ENCODE measurements around the gene CTU1.
A peak's percentile ranks its signal among the peaks of the same experiment; 100 is the strongest.

CTU1 gene

DNA sequence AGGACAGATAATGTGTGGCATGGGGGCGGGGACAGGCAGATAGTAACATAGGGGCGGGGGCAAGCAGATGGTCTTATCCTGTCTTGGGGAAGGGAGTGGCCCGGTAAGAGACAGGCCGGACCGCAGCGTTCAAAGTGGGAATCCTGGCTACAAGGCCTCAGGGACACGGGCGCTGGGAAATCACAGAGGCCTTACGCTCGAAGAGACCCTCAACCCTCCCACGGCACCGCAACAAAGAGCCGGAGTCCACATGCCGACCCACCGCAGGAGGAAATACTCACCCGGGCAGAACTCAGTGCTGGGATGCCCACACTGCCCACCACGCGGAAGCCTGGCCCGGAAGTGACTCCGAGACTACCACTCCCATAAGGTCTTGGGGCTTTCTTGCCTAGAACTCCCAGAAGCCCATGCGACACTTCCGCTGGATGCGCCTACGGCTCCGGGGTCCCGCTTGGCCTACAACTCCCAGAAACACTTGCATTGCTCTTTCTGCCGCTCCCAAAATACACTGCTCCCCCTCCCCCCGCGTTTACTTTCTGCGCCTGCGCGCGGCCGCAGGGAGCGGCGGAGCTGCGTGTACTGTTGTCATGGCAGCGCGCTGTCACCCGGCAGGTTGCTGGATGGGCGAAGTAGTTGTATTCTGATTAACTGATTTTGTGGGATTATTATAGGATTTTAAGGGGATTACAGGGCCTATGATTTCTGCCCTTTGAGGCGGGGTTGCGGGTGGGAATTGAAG is at the start of gene CTU1:
Gene CTU1 (minus strand): TSS at position 344 of the 739 bp plus-strand sequence. CDS start 3,840 bp downstream, outside the sequence.
- DNase-seq (ENCODE audit: low read depth, low spot score) = peak; percentile 92
- TF ChIP-seq SUZ12 (IDR thresholded peaks at IDR 0.05; ENCODE audit: extremely low read depth, insufficient read depth, insufficient read length) (no peak), YY1 (IDR thresholded peaks at IDR 0.05; ENCODE audit: insufficient read depth, insufficient read length) (no peak), ZNF274 (IDR thresholded peaks at IDR 0.05; ENCODE audit: low read depth, low read length) (no peak)
- H3K27me3 ChIP-seq (ENCODE audit: insufficient read depth, insufficient read length) = peaks cover 5% of the 10 kb centered on the region

DNA sequence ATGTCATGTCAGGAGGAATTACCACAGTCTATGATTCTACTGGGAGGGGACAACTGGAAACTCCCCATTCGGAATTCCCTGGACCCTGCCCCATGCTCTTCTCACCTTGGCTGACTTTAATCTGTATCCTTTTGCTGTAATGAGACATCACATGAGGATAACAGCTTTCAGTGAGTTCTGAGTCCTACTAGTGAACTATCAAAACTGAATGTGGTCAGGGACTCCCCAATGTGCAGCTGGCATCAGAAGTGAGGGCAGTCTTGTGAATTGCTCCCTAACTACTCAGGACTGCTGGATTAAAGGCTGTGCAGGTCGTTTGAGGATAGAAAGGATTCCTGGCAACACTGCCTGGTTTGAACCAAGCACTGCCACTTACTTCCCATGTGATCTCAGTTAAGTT is 49.1 kb upstream of the CTU1 start:
- no peak for DNase-seq (ENCODE audit: low read depth, low spot score)
- H3K9me3 ChIP-seq (ENCODE audit: insufficient read depth, low read length) = no peaks in the 10 kb centered on the region
- H3K27me3 ChIP-seq (ENCODE audit: insufficient read depth, insufficient read length) = no peaks in the 10 kb centered on the region
- no peak overlapping the region for H3K9ac ChIP-seq (ENCODE audit: insufficient read length, low read depth)
- no peaks in the 10 kb centered on the region for H3K4me1 ChIP-seq (ENCODE audit: insufficient read depth, insufficient read length)
- TF ChIP-seq ZNF274 (IDR thresholded peaks at IDR 0.05; ENCODE audit: low read depth, low read length) = no peak
- no peak for TF ChIP-seq SUZ12 (IDR thresholded peaks at IDR 0.05; ENCODE audit: extremely low read depth, insufficient read depth, insufficient read length)
- no peak for TF ChIP-seq YY1 (IDR thresholded peaks at IDR 0.05; ENCODE audit: insufficient read depth, insufficient read length)
- H3K36me3 ChIP-seq (ENCODE audit: insufficient read depth, insufficient read length, low read length) = no peaks in the 10 kb centered on the region
- no peak overlapping the region for H3K4me3 ChIP-seq (ENCODE audit: insufficient read length, low read depth)

More for the DNA sequence above, at the start of gene CTU1:
- peaks cover 27% of the 10 kb centered on the region for H3K36me3 ChIP-seq (ENCODE audit: insufficient read depth, insufficient read length, low read length)
- peaks cover 2% of the 10 kb centered on the region for H3K4me1 ChIP-seq (ENCODE audit: insufficient read depth, insufficient read length)
- no peaks in the 10 kb centered on the region for H3K9me3 ChIP-seq (ENCODE audit: insufficient read depth, low read length)
- H3K4me3 ChIP-seq (ENCODE audit: insufficient read length, low read depth) = peak within 1 kb of the TSS; percentile 88
- peak within 1 kb of the TSS; percentile 82 for H3K9ac ChIP-seq (ENCODE audit: insufficient read length, low read depth)

DNA sequence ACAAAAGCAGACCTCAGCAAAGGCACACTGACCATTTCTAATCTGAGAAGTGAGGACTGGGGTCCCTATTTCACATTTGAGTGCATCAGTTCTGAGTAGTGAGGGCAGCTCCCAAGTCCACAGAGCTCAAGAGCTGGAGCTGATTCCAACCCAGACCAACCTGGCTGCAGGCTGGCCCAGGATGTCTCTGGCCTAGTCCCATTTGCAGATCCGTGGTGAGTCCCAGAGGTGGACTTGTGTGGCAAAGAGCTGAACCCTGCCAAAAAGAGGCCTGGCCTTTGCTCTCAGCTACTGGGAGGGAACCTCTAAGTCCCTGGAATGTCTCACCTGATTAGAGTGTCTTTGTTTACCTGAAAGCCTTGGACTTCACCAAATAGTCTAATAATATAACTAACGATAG is 48.5 kb upstream of the CTU1 start:
- H3K4me1 ChIP-seq (ENCODE audit: insufficient read depth, insufficient read length) = no peaks in the 10 kb centered on the region
- DNase-seq (ENCODE audit: low read depth, low spot score) = no peak
- TF ChIP-seq SUZ12 (IDR thresholded peaks at IDR 0.05; ENCODE audit: extremely low read depth, insufficient read depth, insufficient read length) (no peak), YY1 (IDR thresholded peaks at IDR 0.05; ENCODE audit: insufficient read depth, insufficient read length) (no peak), ZNF274 (IDR thresholded peaks at IDR 0.05; ENCODE audit: low read depth, low read length) (no peak)

DNA sequence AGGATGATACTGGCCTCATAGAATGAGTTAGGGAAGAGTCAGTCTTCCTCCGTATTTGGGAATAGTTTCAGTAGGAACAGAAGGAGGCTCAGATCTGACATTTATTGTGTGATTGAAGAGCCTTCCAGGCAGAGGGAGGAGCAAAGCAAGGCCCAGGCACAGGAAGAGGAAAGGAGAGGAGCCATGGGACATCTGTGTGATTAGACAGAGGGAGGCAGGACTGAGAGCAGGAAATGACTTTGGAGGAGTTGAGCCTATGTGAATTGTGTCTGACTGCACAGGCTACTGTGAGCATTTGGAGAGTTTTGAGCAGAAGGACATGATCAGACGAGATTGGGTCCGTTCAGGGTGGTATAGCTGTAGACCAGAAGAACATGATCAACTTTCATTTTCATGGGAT is 42.4 kb upstream of the CTU1 start:
- DNase-seq (ENCODE audit: low read depth, low spot score) = no peak
- TF ChIP-seq SUZ12 (IDR thresholded peaks at IDR 0.05; ENCODE audit: extremely low read depth, insufficient read depth, insufficient read length) (no peak), ZNF274 (IDR thresholded peaks at IDR 0.05; ENCODE audit: low read depth, low read length) (no peak), YY1 (IDR thresholded peaks at IDR 0.05; ENCODE audit: insufficient read depth, insufficient read length) (no peak)
- Histone ChIP-seq H3K4me1 (ENCODE audit: insufficient read depth, insufficient read length) (no peaks in the 10 kb centered on the region), H3K27me3 (ENCODE audit: insufficient read depth, insufficient read length) (no peaks in the 10 kb centered on the region), H3K9me3 (ENCODE audit: insufficient read depth, low read length) (no peaks in the 10 kb centered on the region), H3K36me3 (ENCODE audit: insufficient read depth, insufficient read length, low read length) (no peaks in the 10 kb centered on the region), H3K4me3 (ENCODE audit: insufficient read length, low read depth) (no peak overlapping the region), H3K9ac (ENCODE audit: insufficient read length, low read depth) (no peak overlapping the region)

More for the DNA sequence above, 48.5 kb upstream of the CTU1 start:
- Histone ChIP-seq H3K36me3 (ENCODE audit: insufficient read depth, insufficient read length, low read length) (no peaks in the 10 kb centered on the region), H3K27me3 (ENCODE audit: insufficient read depth, insufficient read length) (no peaks in the 10 kb centered on the region), H3K9ac (ENCODE audit: insufficient read length, low read depth) (no peak overlapping the region), H3K9me3 (ENCODE audit: insufficient read depth, low read length) (no peaks in the 10 kb centered on the region), H3K4me3 (ENCODE audit: insufficient read length, low read depth) (no peak overlapping the region)

DNA sequence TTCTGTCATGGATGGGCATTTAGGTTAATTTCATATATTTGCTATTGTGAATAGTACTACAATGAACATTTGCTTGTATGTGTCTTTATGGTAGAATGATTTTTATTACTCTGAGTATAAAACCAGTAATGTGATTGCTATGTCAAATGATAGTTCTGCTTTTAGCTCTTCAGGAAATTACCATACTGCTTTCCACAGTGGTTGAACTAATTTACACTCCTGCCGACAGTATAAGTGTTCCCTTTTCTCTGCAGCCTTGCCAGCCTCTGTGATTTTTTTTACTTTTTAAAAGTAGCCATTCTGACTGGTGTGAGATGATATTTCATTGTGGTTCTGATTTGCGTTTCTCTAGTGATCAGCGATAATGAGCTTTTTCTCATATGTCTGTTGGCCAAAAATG is 40.4 kb upstream of the CTU1 start:
- TF ChIP-seq YY1 (IDR thresholded peaks at IDR 0.05; ENCODE audit: insufficient read depth, insufficient read length) (no peak), ZNF274 (IDR thresholded peaks at IDR 0.05; ENCODE audit: low read depth, low read length) (no peak), SUZ12 (IDR thresholded peaks at IDR 0.05; ENCODE audit: extremely low read depth, insufficient read depth, insufficient read length) (no peak)
- no peak overlapping the region for H3K9ac ChIP-seq (ENCODE audit: insufficient read length, low read depth)
- H3K9me3 ChIP-seq (ENCODE audit: insufficient read depth, low read length) = no peaks in the 10 kb centered on the region

DNA sequence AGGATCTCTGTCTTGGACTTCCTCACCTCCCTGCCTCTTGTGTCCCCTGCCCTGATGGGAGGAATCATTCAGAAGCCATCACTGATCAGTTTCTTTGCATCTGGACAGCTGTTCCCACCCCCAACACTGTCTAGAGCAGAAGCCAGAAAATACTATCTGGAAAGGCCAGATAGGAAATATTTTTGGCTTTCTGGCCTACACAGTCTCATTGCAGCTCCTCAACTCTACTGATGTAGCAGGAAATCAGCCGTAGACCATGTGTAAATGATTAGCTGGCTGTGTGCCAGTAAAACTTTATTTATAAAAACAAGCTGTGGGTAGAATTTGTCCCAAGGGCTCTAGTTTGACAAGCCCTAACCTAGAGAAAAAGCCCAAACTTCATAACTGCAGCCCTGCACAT is 39.5 kb upstream of the CTU1 start:
- Histone ChIP-seq H3K27me3 (ENCODE audit: insufficient read depth, insufficient read length) (no peaks in the 10 kb centered on the region), H3K4me3 (ENCODE audit: insufficient read length, low read depth) (no peak overlapping the region), H3K36me3 (ENCODE audit: insufficient read depth, insufficient read length, low read length) (no peaks in the 10 kb centered on the region), H3K9me3 (ENCODE audit: insufficient read depth, low read length) (no peaks in the 10 kb centered on the region), H3K9ac (ENCODE audit: insufficient read length, low read depth) (no peak overlapping the region), H3K4me1 (ENCODE audit: insufficient read depth, insufficient read length) (no peaks in the 10 kb centered on the region)
- no peak for DNase-seq (ENCODE audit: low read depth, low spot score)
- TF ChIP-seq YY1 (IDR thresholded peaks at IDR 0.05; ENCODE audit: insufficient read depth, insufficient read length) (no peak), ZNF274 (IDR thresholded peaks at IDR 0.05; ENCODE audit: low read depth, low read length) (no peak), SUZ12 (IDR thresholded peaks at IDR 0.05; ENCODE audit: extremely low read depth, insufficient read depth, insufficient read length) (no peak)

More for the DNA sequence above, 40.4 kb upstream of the CTU1 start:
- DNase-seq (ENCODE audit: low read depth, low spot score) = no peak
- Histone ChIP-seq H3K4me1 (ENCODE audit: insufficient read depth, insufficient read length) (no peaks in the 10 kb centered on the region), H3K4me3 (ENCODE audit: insufficient read length, low read depth) (no peak overlapping the region), H3K36me3 (ENCODE audit: insufficient read depth, insufficient read length, low read length) (no peaks in the 10 kb centered on the region), H3K27me3 (ENCODE audit: insufficient read depth, insufficient read length) (no peaks in the 10 kb centered on the region)

DNA sequence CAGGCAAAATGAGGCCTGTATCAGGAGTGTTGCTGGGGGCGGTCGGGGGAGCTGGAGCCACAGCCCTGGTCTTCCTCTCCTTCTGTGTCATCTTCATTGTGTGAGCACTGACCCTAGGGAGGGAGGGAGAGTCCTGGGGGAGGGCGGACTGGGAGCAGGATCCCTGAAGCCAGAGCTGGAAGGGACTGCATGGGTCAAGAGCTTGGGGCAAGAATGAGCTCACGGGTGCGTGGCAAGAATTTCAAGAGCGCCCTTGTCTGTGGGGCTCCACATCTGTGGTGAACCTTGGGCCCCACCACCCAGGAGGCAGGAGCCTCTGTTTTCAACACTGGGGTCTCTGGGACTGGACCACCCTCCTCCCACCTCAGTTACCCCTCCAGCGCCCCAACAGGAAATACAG is 38.5 kb upstream of the CTU1 start:
- no peak overlapping the region for H3K9ac ChIP-seq (ENCODE audit: insufficient read length, low read depth)
- no peak for DNase-seq (ENCODE audit: low read depth, low spot score)
- H3K9me3 ChIP-seq (ENCODE audit: insufficient read depth, low read length) = no peaks in the 10 kb centered on the region
- H3K4me3 ChIP-seq (ENCODE audit: insufficient read length, low read depth) = no peak overlapping the region
- no peaks in the 10 kb centered on the region for H3K27me3 ChIP-seq (ENCODE audit: insufficient read depth, insufficient read length)
- H3K4me1 ChIP-seq (ENCODE audit: insufficient read depth, insufficient read length) = no peaks in the 10 kb centered on the region
- H3K36me3 ChIP-seq (ENCODE audit: insufficient read depth, insufficient read length, low read length) = no peaks in the 10 kb centered on the region
- no peak for TF ChIP-seq SUZ12 (IDR thresholded peaks at IDR 0.05; ENCODE audit: extremely low read depth, insufficient read depth, insufficient read length)
- no peak for TF ChIP-seq YY1 (IDR thresholded peaks at IDR 0.05; ENCODE audit: insufficient read depth, insufficient read length)
- no peak for TF ChIP-seq ZNF274 (IDR thresholded peaks at IDR 0.05; ENCODE audit: low read depth, low read length)
